Measurements from ENCODE around the gene CDC6.

Gene CDC6

DNA sequence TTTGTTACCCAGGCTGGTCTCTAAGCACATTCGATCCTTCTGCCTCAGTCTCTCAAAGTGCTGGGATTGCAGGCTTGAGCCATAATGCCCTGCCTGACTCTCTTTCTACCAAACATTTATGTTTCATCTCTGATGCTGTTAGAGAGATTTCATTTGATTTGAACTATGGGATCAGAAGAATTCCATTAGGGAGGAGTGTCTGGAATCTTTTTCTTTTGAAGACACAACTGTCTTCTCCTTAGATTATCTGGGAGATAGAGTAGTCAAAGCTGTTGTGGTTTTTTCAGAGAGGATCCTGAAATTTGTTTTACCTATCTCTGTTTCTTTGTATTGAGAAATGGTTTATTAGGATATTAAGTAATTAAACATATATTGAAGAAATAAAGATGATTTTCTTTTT is 39.2 kb upstream of the CDC6 start:
- ChIA-PET POLR2A (no interaction called here), CTCF (no interaction called here)
- Histone ChIP-seq H3K9me3 (ENCODE audit: control extremely low read depth in 1 of 5, control insufficient read depth in 4 of 5, insufficient read depth in 2 of 5, low read depth in 1 of 5, low read length in 4 of 5) (no peaks in the 10 kb centered on the region), H3K4me3 (ENCODE audit: control insufficient read depth in 1 of 7, extremely low read depth in 1 of 7, insufficient read depth in 4 of 7, low read depth in 2 of 7, low read length in 6 of 7) (no peak overlapping the region), H3K36me3 (ENCODE audit: control insufficient read depth in 4 of 4, insufficient read depth in 4 of 4, low read length in 3 of 4) (peaks cover 0 to 3% (median 0%) of the 10 kb centered on the region in 4 experiments), H3K27ac (ENCODE audit: insufficient read depth in 1 of 2, low read depth in 1 of 2, low read length in 2 of 2, poor library complexity in 1 of 2, severe bottlenecking in 2 of 2) (no peak overlapping the region), H3K27me3 (replicated peaks in 2 of 5; ENCODE audit: control insufficient read depth in 4 of 5, insufficient read depth in 5 of 5, low read length in 4 of 5) (no peaks in the 10 kb centered on the region), H3K4me1 (ENCODE audit: control extremely low read depth in 1 of 4, control insufficient read depth in 4 of 4, insufficient read depth in 4 of 4, low read length in 3 of 4) (no peaks in the 10 kb centered on the region)
- no CpG with 5 or more reads among the region's 1 CpG for WGBS (ENCODE audit: insufficient coverage)
- no peak for DNase-seq

GRCh38 chr17:40251576-40251975 is 36.1 kb upstream of the CDC6 start:
- peaks cover 2 to 6% (median 5%) of the 10 kb centered on the region in 4 experiments for H3K36me3 ChIP-seq (ENCODE audit: control insufficient read depth in 4 of 4, insufficient read depth in 4 of 4, low read length in 3 of 4)
- H3K4me1 ChIP-seq (ENCODE audit: control extremely low read depth in 1 of 4, control insufficient read depth in 4 of 4, insufficient read depth in 4 of 4, low read length in 3 of 4), result no peaks in the 10 kb centered on the region
- no peaks in the 10 kb centered on the region for H3K27me3 ChIP-seq (replicated peaks in 2 of 5; ENCODE audit: control insufficient read depth in 4 of 5, insufficient read depth in 5 of 5, low read length in 4 of 5)
- H3K27ac ChIP-seq (ENCODE audit: insufficient read depth in 1 of 2, low read depth in 1 of 2, low read length in 2 of 2, poor library complexity in 1 of 2, severe bottlenecking in 2 of 2), result no peak overlapping the region
- CTCF ChIA-PET, result no interaction called here
- no peak for DNase-seq
- H3K4me3 ChIP-seq (ENCODE audit: control insufficient read depth in 1 of 7, extremely low read depth in 1 of 7, insufficient read depth in 4 of 7, low read depth in 2 of 7, low read length in 6 of 7), result no peak overlapping the region
- H3K9me3 ChIP-seq (ENCODE audit: control extremely low read depth in 1 of 5, control insufficient read depth in 4 of 5, insufficient read depth in 2 of 5, low read depth in 1 of 5, low read length in 4 of 5), result no peaks in the 10 kb centered on the region
- POLR2A ChIA-PET, result no interaction called here

- Histone ChIP-seq H3K36me3 (ENCODE audit: control insufficient read depth in 4 of 4, insufficient read depth in 4 of 4, low read length in 3 of 4) (peaks cover 4 to 21% (median 14%) of the 10 kb centered on the region in 4 experiments), H3K9me3 (ENCODE audit: control extremely low read depth in 1 of 5, control insufficient read depth in 4 of 5, insufficient read depth in 2 of 5, low read depth in 1 of 5, low read length in 4 of 5) (no peaks in the 10 kb centered on the region), H3K4me3 (ENCODE audit: control insufficient read depth in 1 of 7, extremely low read depth in 1 of 7, insufficient read depth in 4 of 7, low read depth in 2 of 7, low read length in 6 of 7) (no peak overlapping the region), H3K4me1 (ENCODE audit: control extremely low read depth in 1 of 4, control insufficient read depth in 4 of 4, insufficient read depth in 4 of 4, low read length in 3 of 4) (no peaks in the 10 kb centered on the region), H3K27ac (ENCODE audit: insufficient read depth in 1 of 2, low read depth in 1 of 2, low read length in 2 of 2, poor library complexity in 1 of 2, severe bottlenecking in 2 of 2) (no peak overlapping the region), H3K27me3 (replicated peaks in 2 of 5; ENCODE audit: control insufficient read depth in 4 of 5, insufficient read depth in 5 of 5, low read length in 4 of 5) (no peaks in the 10 kb centered on the region)
- ChIA-PET CTCF (no interaction called here), POLR2A (interaction anchor here (0.6 kb wide), 1 partner anchor 9 kb away, joined by 3 read pairs; no protein-coding TSS in a partner anchor)
- WGBS (ENCODE audit: insufficient coverage), result no CpG with 5 or more reads among the region's 3 CpGs
- DNase-seq, result no peak
Measured at GRCh38 chr17:40253565-40253964, 34.1 kb upstream of the CDC6 start.

DNA sequence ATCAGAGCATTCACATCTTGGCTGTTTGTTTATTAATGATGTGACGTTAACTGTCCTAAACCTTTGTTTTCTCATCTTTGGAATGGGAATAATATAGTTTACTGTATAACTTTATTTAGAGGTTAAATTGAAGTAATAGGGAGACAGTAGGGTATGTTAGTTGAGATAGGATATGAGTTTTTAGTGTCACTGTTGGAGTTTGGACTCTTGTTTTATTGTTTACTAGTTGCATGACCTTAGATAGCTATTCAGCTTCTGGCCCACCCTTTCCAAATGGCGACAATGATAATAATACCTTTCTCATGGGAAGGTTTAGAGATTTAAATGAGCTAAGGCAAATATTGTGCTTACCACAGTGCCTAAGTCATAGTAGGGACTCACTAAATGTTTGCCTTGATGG is 28.2 kb upstream of the CDC6 start:
- no peak overlapping the region for H3K4me3 ChIP-seq (ENCODE audit: control insufficient read depth in 1 of 7, extremely low read depth in 1 of 7, insufficient read depth in 4 of 7, low read depth in 2 of 7, low read length in 6 of 7)
- CTCF ChIA-PET, result interaction anchor here (1.1 kb wide), 1 partner anchor 58 kb away, joined by 3 read pairs; no protein-coding TSS in a partner anchor
- no peaks in the 10 kb centered on the region for H3K4me1 ChIP-seq (ENCODE audit: control extremely low read depth in 1 of 4, control insufficient read depth in 4 of 4, insufficient read depth in 4 of 4, low read length in 3 of 4)
- 100% methylated on average over 1 of the region's 2 CpGs for WGBS (ENCODE audit: insufficient coverage)
- H3K36me3 ChIP-seq (ENCODE audit: control insufficient read depth in 4 of 4, insufficient read depth in 4 of 4, low read length in 3 of 4), result peaks cover 14 to 65% (median 35%) of the 10 kb centered on the region in 4 experiments
- no peak overlapping the region for H3K27ac ChIP-seq (ENCODE audit: insufficient read depth in 1 of 2, low read depth in 1 of 2, low read length in 2 of 2, poor library complexity in 1 of 2, severe bottlenecking in 2 of 2)
- H3K27me3 ChIP-seq (replicated peaks in 2 of 5; ENCODE audit: control insufficient read depth in 4 of 5, insufficient read depth in 5 of 5, low read length in 4 of 5), result no peaks in the 10 kb centered on the region
- no peaks in the 10 kb centered on the region for H3K9me3 ChIP-seq (ENCODE audit: control extremely low read depth in 1 of 5, control insufficient read depth in 4 of 5, insufficient read depth in 2 of 5, low read depth in 1 of 5, low read length in 4 of 5)
- no peak for DNase-seq
- POLR2A ChIA-PET, result interaction anchor here (0.6 kb wide), 1 partner anchor 38 kb away, joined by 5 read pairs; no protein-coding TSS in a partner anchor

DNA sequence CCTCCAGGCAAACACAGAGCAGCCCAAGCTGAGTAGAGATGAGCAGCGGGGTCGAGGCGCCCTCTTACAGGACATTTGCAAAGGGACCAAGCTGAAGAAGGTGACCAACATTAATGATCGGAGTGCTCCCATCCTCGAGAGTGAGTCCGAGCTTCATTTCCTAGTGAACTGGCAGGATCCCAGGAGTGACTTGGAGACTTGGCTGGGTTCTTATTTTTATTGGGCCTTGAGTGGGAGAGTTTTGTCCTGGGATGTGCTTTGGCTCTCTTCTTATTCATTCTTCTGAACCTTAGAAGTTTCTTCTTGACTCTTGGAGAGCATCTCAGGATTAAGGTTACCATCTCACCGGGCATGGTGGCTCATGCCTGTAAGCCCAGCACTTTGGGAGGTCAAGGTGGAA is 27.2 kb upstream of the CDC6 start:
- DNase-seq, result no peak
- POLR2A ChIA-PET, result no interaction called here
- H3K27me3 ChIP-seq (replicated peaks in 2 of 5; ENCODE audit: control insufficient read depth in 4 of 5, insufficient read depth in 5 of 5, low read length in 4 of 5), result no peaks in the 10 kb centered on the region
- WGBS (ENCODE audit: insufficient coverage), result 100% methylated on average over 4 of the region's 7 CpGs
- H3K4me3 ChIP-seq (ENCODE audit: control insufficient read depth in 1 of 7, extremely low read depth in 1 of 7, insufficient read depth in 4 of 7, low read depth in 2 of 7, low read length in 6 of 7), result no peak overlapping the region
- CTCF ChIA-PET, result no interaction called here
- peaks cover 17 to 75% (median 42%) of the 10 kb centered on the region in 4 experiments for H3K36me3 ChIP-seq (ENCODE audit: control insufficient read depth in 4 of 4, insufficient read depth in 4 of 4, low read length in 3 of 4)
- H3K27ac ChIP-seq (ENCODE audit: insufficient read depth in 1 of 2, low read depth in 1 of 2, low read length in 2 of 2, poor library complexity in 1 of 2, severe bottlenecking in 2 of 2), result no peak overlapping the region
- no peaks in the 10 kb centered on the region for H3K9me3 ChIP-seq (ENCODE audit: control extremely low read depth in 1 of 5, control insufficient read depth in 4 of 5, insufficient read depth in 2 of 5, low read depth in 1 of 5, low read length in 4 of 5)
- H3K4me1 ChIP-seq (ENCODE audit: control extremely low read depth in 1 of 4, control insufficient read depth in 4 of 4, insufficient read depth in 4 of 4, low read length in 3 of 4), result no peaks in the 10 kb centered on the region

DNA sequence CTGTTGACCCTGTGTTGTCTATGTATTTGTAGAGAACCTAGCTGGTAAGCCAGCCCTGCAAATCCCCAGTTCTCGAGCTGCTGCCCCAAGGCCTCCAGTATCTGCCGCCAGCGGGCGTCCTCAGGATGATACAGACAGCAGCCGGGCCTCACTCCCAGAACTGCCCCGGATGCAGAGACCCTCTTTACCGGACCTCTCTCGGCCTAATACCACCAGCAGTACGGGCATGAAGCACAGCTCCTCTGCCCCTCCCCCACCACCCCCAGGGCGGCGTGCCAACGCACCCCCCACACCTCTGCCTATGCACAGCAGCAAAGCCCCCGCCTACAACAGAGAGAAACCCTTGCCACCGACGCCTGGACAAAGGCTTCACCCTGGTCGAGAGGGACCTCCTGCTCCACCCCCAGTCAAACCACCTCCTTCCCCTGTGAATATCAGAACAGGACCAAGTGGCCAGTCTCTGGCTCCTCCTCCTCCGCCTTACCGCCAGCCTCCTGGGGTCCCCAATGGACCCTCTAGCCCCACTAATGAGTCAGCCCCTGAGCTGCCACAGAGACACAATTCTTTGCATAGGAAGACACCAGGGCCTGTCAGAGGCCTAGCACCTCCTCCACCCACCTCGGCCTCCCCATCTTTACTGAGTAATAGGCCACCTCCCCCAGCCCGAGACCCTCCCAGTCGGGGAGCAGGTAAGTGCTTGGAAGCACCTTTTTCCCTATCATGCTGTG is 23.1 kb upstream of the CDC6 start:
- no peak for DNase-seq
- ChIA-PET POLR2A (no interaction called here), CTCF (no interaction called here)
- Histone ChIP-seq H3K9me3 (ENCODE audit: control extremely low read depth in 1 of 5, control insufficient read depth in 4 of 5, insufficient read depth in 2 of 5, low read depth in 1 of 5, low read length in 4 of 5) (no peaks in the 10 kb centered on the region), H3K4me3 (ENCODE audit: control insufficient read depth in 1 of 7, extremely low read depth in 1 of 7, insufficient read depth in 4 of 7, low read depth in 2 of 7, low read length in 6 of 7) (no peak overlapping the region), H3K27me3 (replicated peaks in 2 of 5; ENCODE audit: control insufficient read depth in 4 of 5, insufficient read depth in 5 of 5, low read length in 4 of 5) (no peaks in the 10 kb centered on the region), H3K4me1 (ENCODE audit: control extremely low read depth in 1 of 4, control insufficient read depth in 4 of 4, insufficient read depth in 4 of 4, low read length in 3 of 4) (no peaks in the 10 kb centered on the region), H3K36me3 (ENCODE audit: control insufficient read depth in 4 of 4, insufficient read depth in 4 of 4, low read length in 3 of 4) (peaks cover 23 to 64% (median 43%) of the 10 kb centered on the region in 4 experiments), H3K27ac (ENCODE audit: insufficient read depth in 1 of 2, low read depth in 1 of 2, low read length in 2 of 2, poor library complexity in 1 of 2, severe bottlenecking in 2 of 2) (no peak overlapping the region)
- WGBS (ENCODE audit: insufficient coverage), result 96% methylated on average over 15 of the region's 21 CpGs

DNA sequence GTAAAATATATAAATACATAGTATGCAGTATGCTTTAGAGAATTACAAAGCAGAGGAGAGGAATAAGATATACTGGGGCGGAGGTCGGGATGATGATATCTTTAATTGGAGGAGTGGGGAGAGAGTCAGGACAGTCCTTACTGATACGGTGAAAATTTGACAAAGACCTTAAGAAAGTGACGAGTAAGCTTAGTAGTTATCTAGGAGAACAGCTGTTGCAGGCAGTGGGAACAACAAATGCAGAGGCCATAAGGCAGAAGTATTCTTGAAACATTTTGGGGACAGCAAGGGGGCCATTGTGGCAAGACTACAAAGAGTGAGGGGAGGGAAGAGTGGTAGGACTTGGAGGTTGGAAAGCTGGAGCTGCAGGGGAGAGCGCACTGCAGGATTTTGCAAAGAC is 22.3 kb upstream of the CDC6 start:
- 91% methylated on average over 5 of the region's 5 CpGs for WGBS (ENCODE audit: insufficient coverage)
- Histone ChIP-seq H3K27ac (ENCODE audit: insufficient read depth in 1 of 2, low read depth in 1 of 2, low read length in 2 of 2, poor library complexity in 1 of 2, severe bottlenecking in 2 of 2) (no peak overlapping the region), H3K36me3 (ENCODE audit: control insufficient read depth in 4 of 4, insufficient read depth in 4 of 4, low read length in 3 of 4) (peaks cover 24 to 59% (median 41%) of the 10 kb centered on the region in 4 experiments), H3K4me1 (ENCODE audit: control extremely low read depth in 1 of 4, control insufficient read depth in 4 of 4, insufficient read depth in 4 of 4, low read length in 3 of 4) (no peaks in the 10 kb centered on the region), H3K4me3 (ENCODE audit: control insufficient read depth in 1 of 7, extremely low read depth in 1 of 7, insufficient read depth in 4 of 7, low read depth in 2 of 7, low read length in 6 of 7) (no peak overlapping the region), H3K9me3 (ENCODE audit: control extremely low read depth in 1 of 5, control insufficient read depth in 4 of 5, insufficient read depth in 2 of 5, low read depth in 1 of 5, low read length in 4 of 5) (no peaks in the 10 kb centered on the region), H3K27me3 (replicated peaks in 2 of 5; ENCODE audit: control insufficient read depth in 4 of 5, insufficient read depth in 5 of 5, low read length in 4 of 5) (no peaks in the 10 kb centered on the region)
- POLR2A ChIA-PET, result no interaction called here
- DNase-seq, result no peak
- CTCF ChIA-PET, result interaction anchor here (1.2 kb wide), 1 partner anchor 97 kb away, joined by 3 read pairs; no protein-coding TSS in a partner anchor
